HepG2 (cell line): ENCODE measurements around the gene DALRD3. TPM values are rescaled to one million over a fixed set of nuclear protein-coding genes. Genes with fewer than 3 reads are reported as not detected.
A peak's percentile ranks its signal among the peaks of the same experiment; 100 is the strongest.

ENCODE experiments used
- CSRNP1 ChIP-seq: sonication (generic); formaldehyde crosslinking; IDR thresholded peaks from 2 replicates; pipeline ENCODE4 v1.8.1; 2023; ENCODE audit warnings: mild to moderate bottlenecking, missing genetic modification reagents
- DNMT3B ChIP-seq: conservative IDR thresholded peaks from 2 replicates; pipeline ENCODE4 v1.6.1; 2016; ENCODE audit warnings: missing biosample characterization, control low read depth
- HNRNPK ChIP-seq: fragments of 200-400 bp; formaldehyde crosslinking; IDR thresholded peaks from 2 replicates; pipeline ENCODE4 v1.6.1; 2018; ENCODE audit warnings: low read length, low read depth, moderate library complexity, mild to moderate bottlenecking; ENCODE audit not compliant: poor library complexity, severe bottlenecking
- IRX3 ChIP-seq: sonication (generic); formaldehyde crosslinking; IDR thresholded peaks from 2 replicates; pipeline ENCODE4 v1.8.1; 2023; ENCODE audit warnings: mild to moderate bottlenecking, low read depth, missing genetic modification reagents, borderline replicate concordance
- NFIB ChIP-seq: sonication (generic); formaldehyde crosslinking; IDR thresholded peaks from 2 replicates; pipeline ENCODE4 v1.9.0; 2021; ENCODE audit warnings: missing genetic modification reagents, mild to moderate bottlenecking, borderline replicate concordance
- PATZ1 ChIP-seq: sonication (generic); formaldehyde crosslinking; IDR thresholded peaks from 2 replicates; pipeline ENCODE4 v1.4.0; 2020; ENCODE audit warnings: missing genetic modification reagents
- SATB2 ChIP-seq: sonication (generic); formaldehyde crosslinking; IDR thresholded peaks from 2 replicates; pipeline ENCODE4 v1.5.0; 2020; ENCODE audit warnings: missing genetic modification reagents
- ZNF318 ChIP-seq: sonication (generic); formaldehyde crosslinking; IDR thresholded peaks from 2 replicates; pipeline ENCODE4 v1.4.0; 2020; ENCODE audit warnings: mild to moderate bottlenecking, missing genetic modification reagents
- ZNF549 ChIP-seq: sonication (generic); formaldehyde crosslinking; IDR thresholded peaks from 2 replicates; pipeline ENCODE4 v1.5.0; 2020; ENCODE audit warnings: missing genetic modification reagents
- ZNF589 ChIP-seq: sonication (generic); formaldehyde crosslinking; conservative IDR thresholded peaks from 2 replicates; pipeline ENCODE4 v1.8.0; 2022; ENCODE audit warnings: mild to moderate bottlenecking, moderate library complexity, missing genetic modification reagents
- ZNF768 ChIP-seq: sonication (generic); formaldehyde crosslinking; IDR thresholded peaks from 2 replicates; pipeline ENCODE4 v1.4.0; 2020; ENCODE audit warnings: missing genetic modification reagents
- polyA plus RNA-seq, 8 experiments: library from polyadenylated mRNA; depleted of rRNA in 3 of 8; stranded (reverse) in 7 of 8; unstranded in 1 of 8; fragments of >200 nt; fragmentation: Illumina TruSeq in 4 of 8; extraction: Trizol in 4 of 8; gene quantifications; 2 replicates each; pipeline versions ENCODE4 v1.2.1 to v1.2.3, GENCODE V29; 2011 to 2016; ENCODE audit warnings: low read depth in 4 of 8, missing spikeins in 1 of 8, mixed read lengths in 1 of 8; ENCODE audit not compliant: insufficient read depth in 1 of 8
- total RNA-seq, 5 experiments: library from RNA; depleted of rRNA; stranded (reverse); fragments of >200 nt; fragmentation: Illumina TruSeq; extraction: Trizol; gene quantifications; 2 replicates each; pipeline ENCODE4 v1.2.3, GENCODE V29; 2016; ENCODE audit warnings: low read depth in 1 of 5

The DALRD3 gene
- total and polyA plus RNA-seq, 2 of the 13 experiments (the other 11 are each of a cell fraction or from before 2014, with no cell fraction given), result 19.9 to 36.5 TPM

GRCh38 chr3:49007771-49008528, 10.4 kb downstream of the DALRD3 start (continued):
- TF ChIP-seq HNRNPK (peak; percentile 42), ZNF768 (CRISPR knock-in tag) (no peak), IRX3 (0 out of 2 replicates have a peak, but pooled peaks have one; percentile 48), SATB2 (no peak), CSRNP1 (no peak), ZNF549 (CRISPR knock-in tag) (no peak), ZNF318 (CRISPR knock-in tag) (no peak), DNMT3B (0 out of 2 replicates have a peak, but pooled peaks have one; percentile 37), ZNF589 (0 out of 2 replicates have a peak, but pooled peaks have one; percentile 5), PATZ1 (CRISPR knock-in tag) (peak; percentile 64; the same call in 1 of the 2 replicates), NFIB (CRISPR knock-in tag) (0 out of 2 replicates have a peak, but pooled peaks have one; percentile 31)
